Common myeloid progenitor, CD34-positive (primary cell): ENCODE measurements around the gene TBC1D7.

Source experiments
- CTCF ChIA-PET: fragments of 350-600 bp; sonication (Branson Sonifier 250); formaldehyde crosslinking; loops from one replicate; lab custom pipeline; 2021; ENCODE audit warnings: antibody characterized with exemption; lab: Charles Lee
- POLR2A ChIA-PET: fragments of 350-600 bp; sonication (Branson Sonifier 250); formaldehyde crosslinking; loops from one replicate; lab custom pipeline; 2021; ENCODE audit warnings: antibody characterized with exemption; lab: Charles Lee
- DNase-seq, 3 donors: peaks; one replicate each; pipeline versions ENCODE4 v3.0.0 to v3.0.0-alpha.2; 2013
- H3K27ac ChIP-seq, 2 experiments: 1 replicate in 1 of 2; 2 replicates in 1 of 2; pipeline ENCODE4 v1.7.0; 2013; ENCODE audit warnings: inconsistent platforms in 2 of 2, low read length in 2 of 2, mild to moderate bottlenecking in 2 of 2, low read depth in 1 of 2, moderate library complexity in 1 of 2; ENCODE audit not compliant: severe bottlenecking in 2 of 2, insufficient read depth in 1 of 2, poor library complexity in 1 of 2
- H3K27me3 ChIP-seq, 5 experiments: replicated peaks in 2 of 5; 1 replicate in 3 of 5; 2 replicates in 2 of 5; pipeline versions ENCODE4 v1.6.1 to v1.7.0; 2013; ENCODE audit warnings: low read length in 4 of 5, mild to moderate bottlenecking in 2 of 5, moderate library complexity in 2 of 5, inconsistent platforms in 1 of 5; ENCODE audit not compliant: insufficient read depth in 5 of 5, control insufficient read depth in 4 of 5
- H3K36me3 ChIP-seq, 4 experiments: 1 replicate in 2 of 4; 2 replicates in 2 of 4; pipeline versions ENCODE4 v1.6.1 to v1.7.0; 2013; ENCODE audit warnings: low read length in 3 of 4, control low read depth in 1 of 4, mild to moderate bottlenecking in 1 of 4; ENCODE audit not compliant: control insufficient read depth in 4 of 4, insufficient read depth in 4 of 4
- H3K4me1 ChIP-seq, 4 experiments: 1 replicate in 3 of 4; 2 replicates in 1 of 4; pipeline versions ENCODE4 v1.6.1 to v1.7.1; 2013; ENCODE audit warnings: low read length in 3 of 4, mild to moderate bottlenecking in 3 of 4, control low read depth in 1 of 4, inconsistent platforms in 1 of 4, moderate library complexity in 1 of 4; ENCODE audit not compliant: control insufficient read depth in 4 of 4, insufficient read depth in 4 of 4; ENCODE audit errors: control extremely low read depth in 1 of 4
- H3K4me3 ChIP-seq, 7 experiments: 1 replicate in 4 of 7; 2 replicates in 3 of 7; pipeline versions ENCODE4 v1.5.1 to v1.7.0; 2013; ENCODE audit warnings: mild to moderate bottlenecking in 7 of 7, low read length in 6 of 7, moderate library complexity in 6 of 7, inconsistent platforms in 2 of 7, low read depth in 2 of 7, control low read depth in 1 of 7; ENCODE audit not compliant: insufficient read depth in 4 of 7, control insufficient read depth in 1 of 7; ENCODE audit errors: extremely low read depth in 1 of 7
- H3K9me3 ChIP-seq, 5 experiments: 1 replicate in 4 of 5; 2 replicates in 1 of 5; pipeline versions ENCODE4 v1.6.1 to v1.7.1; 2013; ENCODE audit warnings: low read length in 4 of 5, mild to moderate bottlenecking in 2 of 5, inconsistent platforms in 1 of 5, low read depth in 1 of 5, moderate library complexity in 1 of 5; ENCODE audit not compliant: control insufficient read depth in 4 of 5, insufficient read depth in 2 of 5; ENCODE audit errors: control extremely low read depth in 1 of 5
- WGBS: methylation state at CpG from one replicate; pipeline ENCODE4 v1.1.5; 2013; ENCODE audit not compliant: insufficient coverage; 5-methylcytosine and 5-hydroxymethylcytosine counted together

The TBC1D7 gene

DNA sequence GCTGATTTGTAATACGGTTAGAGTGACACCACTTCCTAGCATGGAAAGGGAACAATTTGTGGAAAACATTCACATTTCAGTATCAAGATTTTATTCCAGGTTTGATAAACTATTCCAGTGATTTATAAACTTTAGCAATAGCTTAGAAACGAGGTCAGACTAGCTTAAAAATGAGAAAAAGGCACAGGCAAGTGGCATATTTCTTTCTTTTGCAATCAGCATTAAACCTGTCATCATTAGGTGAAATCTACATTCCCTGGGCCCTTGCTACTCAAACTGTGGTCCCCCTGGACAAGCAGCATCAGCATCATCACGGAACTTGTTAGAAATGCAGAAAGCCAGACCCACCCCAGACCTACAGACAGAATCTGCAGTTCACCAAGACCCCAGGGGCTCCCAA, 29.9 kb downstream of the TBC1D7 start:
- no peak for DNase-seq
- no peaks in the 10 kb centered on the region for H3K27me3 ChIP-seq
- 93% methylated on average over 2 of the region's 3 CpGs for WGBS
- ChIA-PET CTCF (interaction anchor here (1.4 kb wide), 2 partner anchors 10 to 104 kb away, joined by 4 to 5 read pairs; no protein-coding TSS in a partner anchor), POLR2A (no interaction called here)
- no peak overlapping the region for H3K4me3 ChIP-seq
- H3K4me1 ChIP-seq, result peaks cover 10 to 27% (median 26%) of the 10 kb centered on the region in 4 experiments
- H3K27ac ChIP-seq, result no peak overlapping the region
- no peaks in the 10 kb centered on the region for H3K9me3 ChIP-seq
- H3K36me3 ChIP-seq, result peaks cover 2 to 54% (median 25%) of the 10 kb centered on the region in 4 experiments

DNA sequence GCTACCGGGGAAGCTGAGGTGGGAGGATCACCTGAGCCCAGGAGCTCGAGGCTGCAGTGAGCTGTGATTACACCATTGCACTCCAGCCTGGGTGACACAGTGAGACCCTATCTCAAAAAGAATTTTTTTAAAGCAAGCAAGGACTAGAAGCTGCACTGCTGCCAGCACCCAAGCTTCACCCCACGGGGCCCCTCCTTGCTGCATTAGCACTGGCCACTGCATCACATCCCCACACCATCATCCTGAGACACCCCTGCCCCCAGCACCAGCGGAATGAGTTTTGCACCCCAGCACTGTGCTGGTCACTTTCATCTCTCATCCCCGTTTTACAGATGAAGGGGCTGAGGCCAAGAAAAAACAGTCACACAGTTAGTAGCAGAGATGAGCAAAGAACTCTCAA, 30.9 kb downstream of the TBC1D7 start:
- CTCF ChIA-PET, result interaction anchor here (1.1 to 1.4 kb wide), 2 partner anchors 19 to 103 kb away, joined by 3 to 4 read pairs; no protein-coding TSS in a partner anchor
- no peaks in the 10 kb centered on the region for H3K27me3 ChIP-seq
- peaks cover 2 to 63% (median 31%) of the 10 kb centered on the region in 4 experiments for H3K36me3 ChIP-seq

DNA sequence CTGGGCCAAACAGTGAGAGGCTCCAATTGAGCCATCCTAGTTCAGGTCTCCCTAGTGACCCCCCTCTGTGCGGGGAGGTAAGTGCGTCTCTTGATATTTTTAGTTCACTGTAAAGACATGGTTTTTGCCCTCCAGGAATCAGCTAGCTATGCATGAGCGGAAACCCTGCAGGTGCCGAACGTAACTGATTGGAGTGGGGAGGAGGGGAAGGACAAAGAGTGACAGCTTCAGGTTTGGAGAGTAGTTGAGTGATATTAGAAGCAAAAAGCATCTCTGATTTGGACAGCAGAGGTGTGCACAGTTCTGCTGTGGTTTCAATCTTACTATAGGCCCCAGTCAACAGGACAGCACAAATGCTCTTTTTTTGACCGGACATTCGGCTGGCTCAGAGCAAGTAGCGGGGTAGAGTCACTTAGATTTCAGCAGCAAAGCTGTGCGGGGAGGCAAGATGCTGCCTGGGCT, 31.8 kb downstream of the TBC1D7 start:
- Histone ChIP-seq H3K4me3 (no peak overlapping the region), H3K9me3 (no peaks in the 10 kb centered on the region), H3K4me1 (peaks cover 6 to 13% (median 11%) of the 10 kb centered on the region in 4 experiments), H3K27me3 (no peaks in the 10 kb centered on the region), H3K36me3 (peaks cover 2 to 65% (median 32%) of the 10 kb centered on the region in 4 experiments), H3K27ac (no peak overlapping the region)
- no peak for DNase-seq
- ChIA-PET POLR2A (no interaction called here), CTCF (no interaction called here)
- WGBS, result 91% methylated on average over 9 of the region's 9 CpGs

More for the DNA sequence above, 30.9 kb downstream of the TBC1D7 start:
- POLR2A ChIA-PET, result no interaction called here
- H3K27ac ChIP-seq, result no peak overlapping the region
- H3K9me3 ChIP-seq, result no peaks in the 10 kb centered on the region
- 96% methylated on average over 3 of the region's 5 CpGs for WGBS
- peaks cover 6 to 16% (median 16%) of the 10 kb centered on the region in 4 experiments for H3K4me1 ChIP-seq
- DNase-seq, result no peak
- H3K4me3 ChIP-seq, result no peak overlapping the region

DNA sequence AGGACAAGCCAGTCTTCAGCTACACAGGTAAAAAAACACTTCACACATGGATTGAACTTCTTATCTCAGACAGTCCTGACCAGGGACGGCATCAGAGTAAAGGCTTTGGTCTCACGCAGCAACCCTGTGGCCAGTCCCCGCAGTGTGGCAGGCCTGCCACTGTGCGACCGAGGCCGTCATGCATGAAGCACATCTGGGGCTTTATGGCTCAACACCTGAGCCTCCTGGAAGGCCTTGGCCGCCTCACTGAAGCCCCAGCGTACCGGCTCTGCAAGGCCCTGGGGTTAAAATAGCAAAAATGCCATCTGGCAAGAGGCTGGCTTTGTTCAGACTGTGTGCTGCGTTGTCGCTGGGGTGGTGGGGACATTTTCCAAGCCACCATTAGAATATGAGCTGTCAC, 32.8 kb downstream of the TBC1D7 start:
- peaks cover 2 to 62% (median 31%) of the 10 kb centered on the region in 4 experiments for H3K36me3 ChIP-seq
- POLR2A ChIA-PET, result no interaction called here
- CTCF ChIA-PET, result interaction anchor here (1.2 kb wide), 1 partner anchor 93 kb away, joined by 3 read pairs; no protein-coding TSS in a partner anchor

DNA sequence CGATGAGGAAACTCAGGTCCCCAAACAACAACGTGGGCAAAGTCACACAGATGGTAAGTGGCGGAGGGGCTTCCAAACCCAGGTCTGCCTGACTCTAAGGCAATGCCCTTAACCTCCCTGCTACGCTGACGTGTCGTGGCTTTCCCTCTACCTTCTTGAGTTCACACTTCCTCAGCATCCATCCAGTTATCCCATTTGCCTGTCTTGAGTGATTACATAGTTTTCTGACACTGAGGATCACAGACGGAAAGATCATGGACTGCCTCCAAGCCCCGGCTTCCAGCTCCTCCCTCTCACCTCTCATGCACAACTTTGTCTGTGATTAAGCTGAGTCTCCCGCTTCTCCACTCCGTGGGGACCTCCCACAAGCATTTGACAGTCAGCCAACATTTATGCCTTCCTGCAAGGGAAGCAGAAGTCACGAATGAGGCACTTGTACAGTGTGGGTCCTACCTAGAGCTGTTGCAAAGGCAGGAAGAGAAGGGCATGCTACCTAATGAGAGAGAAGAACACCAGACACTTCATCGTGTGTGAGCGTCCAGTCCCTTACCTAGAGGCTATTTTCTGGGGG, 33.8 kb downstream of the TBC1D7 start:
- peak overlapping the region in 1 of 7 experiments; percentile 34 for H3K4me3 ChIP-seq
- no peaks in the 10 kb centered on the region for H3K27me3 ChIP-seq
- peaks cover 2 to 55% (median 27%) of the 10 kb centered on the region in 4 experiments for H3K36me3 ChIP-seq
- CTCF ChIA-PET, result interaction anchor here (0.9 to 1.9 kb wide), 4 partner anchors 15 to 92 kb away, joined by 3 to 8 read pairs (median 3); no protein-coding TSS in a partner anchor
- 51% methylated on average over 12 of the region's 13 CpGs for WGBS
- peak overlapping the region in 1 of 2 experiments; percentile 16 for H3K27ac ChIP-seq
- DNase-seq, result peak in 2 of 3 donors; percentile 71 to 77
- peaks cover 6 to 13% (median 11%) of the 10 kb centered on the region in 4 experiments for H3K4me1 ChIP-seq
- no peaks in the 10 kb centered on the region for H3K9me3 ChIP-seq
- POLR2A ChIA-PET, result interaction anchor here (0.6 kb wide), 1 partner anchor 31 kb away, joined by 3 read pairs; no protein-coding TSS in a partner anchor

More for the DNA sequence above, 32.8 kb downstream of the TBC1D7 start:
- Histone ChIP-seq H3K4me3 (no peak overlapping the region), H3K27me3 (no peaks in the 10 kb centered on the region), H3K9me3 (no peaks in the 10 kb centered on the region), H3K4me1 (peaks cover 6 to 13% (median 11%) of the 10 kb centered on the region in 4 experiments), H3K27ac (no peak overlapping the region)
- 97% methylated on average over 11 of the region's 11 CpGs for WGBS
- no peak for DNase-seq

DNA sequence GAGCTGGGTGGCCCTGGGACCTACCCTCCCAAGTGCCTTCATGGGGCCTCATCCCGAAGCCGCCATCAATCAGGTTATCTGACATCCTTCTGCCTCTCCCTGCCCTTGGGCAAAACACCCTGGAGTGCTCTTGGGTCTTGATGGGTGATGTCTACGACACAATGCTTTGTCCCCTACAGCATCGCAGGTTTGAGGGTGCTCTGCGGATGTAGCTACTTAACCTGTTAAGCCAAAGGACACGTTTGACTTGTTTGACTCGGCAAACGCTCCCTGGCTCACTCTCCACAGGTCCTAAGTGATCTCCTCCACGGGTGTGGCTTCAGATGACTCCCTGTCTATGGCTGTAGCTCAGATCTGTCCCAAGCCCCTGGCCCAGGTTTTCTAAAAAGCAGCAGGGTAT, 35.6 kb downstream of the TBC1D7 start:
- H3K36me3 ChIP-seq, result peaks cover 2 to 64% (median 36%) of the 10 kb centered on the region in 4 experiments
- no peak overlapping the region for H3K4me3 ChIP-seq
- no peaks in the 10 kb centered on the region for H3K27me3 ChIP-seq
- POLR2A ChIA-PET, result interaction anchor here (0.7 kb wide), 1 partner anchor 35 kb away, joined by 3 read pairs; no protein-coding TSS in a partner anchor
- no peak overlapping the region for H3K27ac ChIP-seq
- H3K9me3 ChIP-seq, result peaks cover 0 to 1% (median 0%) of the 10 kb centered on the region in 5 experiments
- peaks cover 6 to 13% (median 11%) of the 10 kb centered on the region in 4 experiments for H3K4me1 ChIP-seq
- no peak for DNase-seq
- whole genome bisulfite sequencing, result 96% methylated on average over 9 of the region's 9 CpGs
- CTCF ChIA-PET, result interaction anchor here (1.0 to 1.7 kb wide), 4 partner anchors 8 to 382 kb away, joined by 3 to 4 read pairs (median 3); no protein-coding TSS in a partner anchor
